ENCODE measurements around the gene NSUN5. TPM values are rescaled to one million over a fixed set of nuclear protein-coding genes. Genes with fewer than 3 reads are reported as not detected.
"Not testable (repeated sequence)": the region's sequence is repeated elsewhere in the genome, so short reads cannot be mapped to it uniquely, and the experiment has no call there.

Gene NSUN5
- total RNA-seq, 2 experiments from 2014 or later = 51.5 to 59.9 TPM

GRCh38 chr7:73297706-73298105 lies 10.9 kb downstream of the NSUN5 start:
- H3K9me3 Mint-ChIP-seq; H3K27me3 Mint-ChIP-seq; H3K27ac Mint-ChIP-seq; ATAC-seq (ENCODE audit: low read depth); DNase-seq; H3K4me3 Mint-ChIP-seq; H3K4me1 Mint-ChIP-seq; H3K36me3 Mint-ChIP-seq; POLR2A ChIA-PET: not testable (repeated sequence)

GRCh38 chr7:73297235-73297634 lies 11.4 kb downstream of the NSUN5 start:
- H3K4me3 Mint-ChIP-seq; POLR2A ChIA-PET; H3K27me3 Mint-ChIP-seq; DNase-seq; ATAC-seq (ENCODE audit: low read depth); H3K36me3 Mint-ChIP-seq; H3K27ac Mint-ChIP-seq; H3K4me1 Mint-ChIP-seq; H3K9me3 Mint-ChIP-seq: not testable (repeated sequence)

GRCh38 chr7:73277210-73277609 lies 31.4 kb downstream of the NSUN5 start:
- H3K36me3 Mint-ChIP-seq; H3K9me3 Mint-ChIP-seq; H3K27ac Mint-ChIP-seq; H3K4me3 Mint-ChIP-seq; POLR2A ChIA-PET; H3K4me1 Mint-ChIP-seq; H3K27me3 Mint-ChIP-seq; ATAC-seq (ENCODE audit: low read depth); DNase-seq: not testable (repeated sequence)

- ATAC-seq (ENCODE audit: low read depth); H3K4me3 Mint-ChIP-seq; H3K36me3 Mint-ChIP-seq; DNase-seq; POLR2A ChIA-PET; H3K27me3 Mint-ChIP-seq; H3K4me1 Mint-ChIP-seq; H3K27ac Mint-ChIP-seq; H3K9me3 Mint-ChIP-seq: not testable (repeated sequence)
Observed at GRCh38 chr7:73267813-73268212, 40.8 kb downstream of the NSUN5 start.

GRCh38 chr7:73266719-73267368 lies 41.8 kb downstream of the NSUN5 start:
- H3K4me1 Mint-ChIP-seq; H3K27ac Mint-ChIP-seq; H3K9me3 Mint-ChIP-seq; H3K4me3 Mint-ChIP-seq; DNase-seq; ATAC-seq (ENCODE audit: low read depth); POLR2A ChIA-PET; H3K36me3 Mint-ChIP-seq; H3K27me3 Mint-ChIP-seq: not testable (repeated sequence)

GRCh38 chr7:73262416-73262815 lies 46.2 kb downstream of the NSUN5 start:
- H3K4me3 Mint-ChIP-seq; H3K27ac Mint-ChIP-seq; H3K36me3 Mint-ChIP-seq; H3K9me3 Mint-ChIP-seq; DNase-seq; H3K27me3 Mint-ChIP-seq; ATAC-seq (ENCODE audit: low read depth); H3K4me1 Mint-ChIP-seq; POLR2A ChIA-PET: not testable (repeated sequence)

Other genes with a start within 250 kb of the NSUN5 start
- gene SPDYE9, start 222.8 kb downstream of the NSUN5 start, total RNA-seq = not detected
- gene TRIM50, start 19.3 kb upstream of the NSUN5 start, total RNA-seq = not detected
- gene FKBP6, start 19.3 kb upstream of the NSUN5 start, total RNA-seq = not detected
- gene FZD9, start 125.0 kb upstream of the NSUN5 start, total RNA-seq = under 1 TPM in 1 of 2 experiments, not detected in 1; 0.11 TPM
- 10 to 100 TPM; 90.5 to 93.0 TPM for gene BAZ1B, start 213.5 kb upstream of the NSUN5 start, total RNA-seq
- gene BCL7B, start 248.9 kb upstream of the NSUN5 start, total RNA-seq = 10 to 100 TPM; 64.1 to 71.9 TPM

All from activated naive CD8-positive, alpha-beta T cell treated with anti-CD3 and anti-CD28 coated beads, Interleukin-2, amount 10 ng/mL, durations not matched to agents 7 days and 5 days (primary cell).